Measurements from ENCODE around the gene ITGBL1. TPM values are rescaled to one million over a fixed set of nuclear protein-coding genes. Genes with fewer than 3 reads are reported as not detected.

ITGBL1 gene
- polyA plus RNA-seq, 3 donors, result not detected

DNA sequence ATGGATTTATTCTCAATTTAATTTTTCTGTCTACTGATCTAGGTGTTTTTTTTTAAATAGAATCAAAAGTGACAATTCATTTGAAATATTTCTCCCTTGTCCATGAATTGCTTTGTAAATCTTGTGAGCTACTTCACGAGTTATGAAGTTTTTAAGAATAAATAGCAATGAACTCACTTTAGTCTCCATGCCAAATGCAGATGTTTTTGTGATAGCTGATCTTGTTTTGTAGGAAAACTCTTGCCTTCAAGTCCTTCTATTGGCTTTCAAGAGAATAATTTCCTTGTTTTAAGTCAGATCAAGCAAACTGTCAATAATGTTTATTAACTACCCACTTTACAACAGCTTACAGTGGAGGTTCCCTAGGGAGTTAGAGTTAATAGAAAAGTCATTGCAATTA lies 99.8 kb downstream of the ITGBL1 start:
- Histone ChIP-seq H3K9me3 (replicated peaks in 1 of 2; ENCODE audit: control insufficient read depth in 1 of 2, insufficient read depth in 1 of 2, low read length in 2 of 2) (no peaks in the 10 kb centered on the region), H4K20me1 (ENCODE audit: insufficient read depth, low read length) (no peaks in the 10 kb centered on the region), H2AFZ (ENCODE audit: insufficient read depth, low read depth, low read length, poor library complexity, severe bottlenecking) (no peak overlapping the region), H3K27ac (ENCODE audit: low read depth in 1 of 2, low read length in 2 of 2) (no peak overlapping the region), H3K36me3 (replicated peaks in 1 of 2; ENCODE audit: control insufficient read depth in 1 of 2, insufficient read depth in 2 of 2, low read length in 2 of 2) (no peaks in the 10 kb centered on the region), H3K4me1 (ENCODE audit: control insufficient read depth in 1 of 2, insufficient read depth in 2 of 2, low read length in 2 of 2) (no peaks in the 10 kb centered on the region), H3K9ac (ENCODE audit: insufficient read depth, low read length, poor library complexity, severe bottlenecking) (no peak overlapping the region), H3K79me2 (ENCODE audit: insufficient read depth, low read length) (no peaks in the 10 kb centered on the region), H3K27me3 (ENCODE audit: control insufficient read depth in 2 of 2, insufficient read depth in 2 of 2, low read length in 2 of 2) (no peaks in the 10 kb centered on the region), H3K4me3 (replicated peaks in 1 of 3; ENCODE audit: low read depth in 2 of 3, low read length in 3 of 3) (no peak overlapping the region), H3K4me2 (replicated peaks; ENCODE audit: extremely low read depth, low read length, poor library complexity, severe bottlenecking) (no peak overlapping the region)
- Mint-ChIP-seq H3K9me3 (peaks cover 0 to 4% (median 0%) of the 10 kb centered on the region in 7 donors), H3K4me1 (no peaks in the 10 kb centered on the region), H3K36me3 (no peaks in the 10 kb centered on the region), H3K4me3 (no peak overlapping the region), H3K27me3 (ENCODE audit: low read depth in 3 of 3) (peaks cover 0 to 6% (median 0%) of the 10 kb centered on the region in 3 donors), H3K27ac (no peak overlapping the region)
- intact Hi-C loops (cut with micrococcal nuclease), result no loop called here
- TF ChIP-seq, protein P1, sequence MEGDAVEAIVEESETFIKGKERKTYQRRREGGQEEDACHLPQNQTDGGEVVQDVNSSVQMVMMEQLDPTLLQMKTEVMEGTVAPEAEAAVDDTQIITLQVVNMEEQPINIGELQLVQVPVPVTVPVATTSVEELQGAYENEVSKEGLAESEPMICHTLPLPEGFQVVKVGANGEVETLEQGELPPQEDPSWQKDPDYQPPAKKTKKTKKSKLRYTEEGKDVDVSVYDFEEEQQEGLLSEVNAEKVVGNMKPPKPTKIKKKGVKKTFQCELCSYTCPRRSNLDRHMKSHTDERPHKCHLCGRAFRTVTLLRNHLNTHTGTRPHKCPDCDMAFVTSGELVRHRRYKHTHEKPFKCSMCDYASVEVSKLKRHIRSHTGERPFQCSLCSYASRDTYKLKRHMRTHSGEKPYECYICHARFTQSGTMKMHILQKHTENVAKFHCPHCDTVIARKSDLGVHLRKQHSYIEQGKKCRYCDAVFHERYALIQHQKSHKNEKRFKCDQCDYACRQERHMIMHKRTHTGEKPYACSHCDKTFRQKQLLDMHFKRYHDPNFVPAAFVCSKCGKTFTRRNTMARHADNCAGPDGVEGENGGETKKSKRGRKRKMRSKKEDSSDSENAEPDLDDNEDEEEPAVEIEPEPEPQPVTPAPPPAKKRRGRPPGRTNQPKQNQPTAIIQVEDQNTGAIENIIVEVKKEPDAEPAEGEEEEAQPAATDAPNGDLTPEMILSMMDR (IDR thresholded peaks at IDR 0.05), result no peak
- no peak for DNase-seq
- no CpG with 5 or more reads among the region's 1 CpG for WGBS (ENCODE audit: insufficient coverage)

DNA sequence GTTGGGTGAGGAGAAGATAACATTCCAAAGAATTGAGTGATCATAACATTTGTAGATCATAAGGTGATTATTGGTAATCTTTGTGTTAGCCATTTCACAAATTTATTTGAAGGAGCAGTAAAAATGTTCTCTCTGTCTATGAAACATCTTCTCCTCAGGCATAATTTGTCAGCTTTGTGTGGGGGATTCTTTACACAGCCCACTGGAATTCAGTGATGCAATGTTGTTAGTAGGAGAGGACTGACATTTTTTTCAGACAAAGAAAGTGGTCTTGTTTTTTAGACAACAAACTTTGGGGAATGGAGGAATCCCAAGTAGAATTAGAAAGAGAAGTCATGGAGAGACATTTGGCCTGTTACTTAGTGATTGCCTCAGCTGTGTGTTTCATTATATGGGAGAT lies 100.3 kb downstream of the ITGBL1 start:
- H4K20me1 ChIP-seq (ENCODE audit: insufficient read depth, low read length), result no peaks in the 10 kb centered on the region
- H3K27ac ChIP-seq (ENCODE audit: low read depth in 1 of 2, low read length in 2 of 2), result no peak overlapping the region
- H3K4me3 ChIP-seq (replicated peaks in 1 of 3; ENCODE audit: low read depth in 2 of 3, low read length in 3 of 3), result no peak overlapping the region
- no peaks in the 10 kb centered on the region for H3K36me3 ChIP-seq (replicated peaks in 1 of 2; ENCODE audit: control insufficient read depth in 1 of 2, insufficient read depth in 2 of 2, low read length in 2 of 2)
- Mint-ChIP-seq H3K9me3 (peaks cover 0 to 4% (median 2%) of the 10 kb centered on the region in 7 donors), H3K27me3 (ENCODE audit: low read depth in 3 of 3) (peaks cover 0 to 6% (median 0%) of the 10 kb centered on the region in 3 donors), H3K36me3 (no peaks in the 10 kb centered on the region), H3K4me1 (no peaks in the 10 kb centered on the region), H3K4me3 (no peak overlapping the region), H3K27ac (no peak overlapping the region)
- no peak overlapping the region for H3K4me2 ChIP-seq (replicated peaks; ENCODE audit: extremely low read depth, low read length, poor library complexity, severe bottlenecking)
- no peaks in the 10 kb centered on the region for H3K4me1 ChIP-seq (ENCODE audit: control insufficient read depth in 1 of 2, insufficient read depth in 2 of 2, low read length in 2 of 2)
- H3K79me2 ChIP-seq (ENCODE audit: insufficient read depth, low read length), result no peaks in the 10 kb centered on the region
- H3K27me3 ChIP-seq (ENCODE audit: control insufficient read depth in 2 of 2, insufficient read depth in 2 of 2, low read length in 2 of 2), result no peaks in the 10 kb centered on the region
- TF ChIP-seq, protein P1 (IDR thresholded peaks at IDR 0.05), result no peak
- H3K9ac ChIP-seq (ENCODE audit: insufficient read depth, low read length, poor library complexity, severe bottlenecking), result no peak overlapping the region
- intact Hi-C loops (cut with micrococcal nuclease), result no loop called here
- H2AFZ ChIP-seq (ENCODE audit: insufficient read depth, low read depth, low read length, poor library complexity, severe bottlenecking), result no peak overlapping the region
- no peaks in the 10 kb centered on the region for H3K9me3 ChIP-seq (replicated peaks in 1 of 2; ENCODE audit: control insufficient read depth in 1 of 2, insufficient read depth in 1 of 2, low read length in 2 of 2)
- no peak for DNase-seq

All from CD14-positive monocyte (primary cell).